K562 (cell line): Measurements from ENCODE around the gene BTLA. TPM values are rescaled to one million over a fixed set of nuclear protein-coding genes. Genes with fewer than 3 reads are reported as not detected.
"Not testable (repeated sequence)": the region's sequence is repeated elsewhere in the genome, so short reads cannot be mapped to it uniquely, and the experiment has no call there.

Experiments
- ATAC-seq: fragments of 200-7000 bp; cut with Tn5 transposase; 3 replicates; pipeline ENCODE4 v1.9.1; 2020; ENCODE audit warnings: moderate library complexity
- BruUV-seq: library from RNA; stranded (reverse); fragments of 400-500 nt; replicated peaks from 2 replicates; lab custom pipeline; 2021; lab: Mats Ljungman, UMichigan
- CTCF ChIA-PET: fragments of 300-600 bp; formaldehyde crosslinking; extraction: SDS; loops from one replicate; lab custom pipeline; 2021; ENCODE audit warnings: low intra/inter-chr PET ratio; lab: Yijun Ruan, JAX
- POLR2A ChIA-PET: fragments of 300-600, 350-650 bp; sonication (Branson Sonifier 250); formaldehyde crosslinking; extraction: SDS; loops from one replicate; lab custom pipeline; 2021; ENCODE audit warnings: antibody characterized with exemption, inconsistent platforms; lab: Yijun Ruan, JAX
- DNase-seq, 4 experiments: peaks; one replicate each; pipeline versions ENCODE4 v3.0.0 to v3.0.0-alpha.2; 2011 to 2018; ENCODE audit warnings: low spot score in 3 of 4, mixed read lengths in 3 of 4; ENCODE audit errors: extremely low read depth in 1 of 4
- FAIRE-seq: peaks from 2 replicates; lab custom pipeline; 2011; peaks lifted over from hg19 to GRCh38; lab: Jason Lieb, UNC
- H2AFZ ChIP-seq: 2 replicates; pipeline ENCODE4 v1.6.0; 2011; ENCODE audit warnings: low read depth, low read length, control low read depth, inconsistent platforms
- H3K27ac ChIP-seq: fragments of 200-600 bp; 3 replicates; pipeline ENCODE4 v1.8.0; 2011; ENCODE audit warnings: low read depth, mild to moderate bottlenecking, control low read depth, inconsistent platforms, low read length, moderate library complexity, mixed read lengths; ENCODE audit errors: extremely low read depth
- H3K27me3 ChIP-seq, 2 experiments: fragments of 300-600 bp in 1 of 2; 2 replicates in 1 of 2; 3 replicates in 1 of 2; pipeline versions ENCODE4 v1.6.0 to v1.8.0; 2011; ENCODE audit warnings: inconsistent platforms in 2 of 2, low read length in 2 of 2, mild to moderate bottlenecking in 1 of 2, mixed read lengths in 1 of 2, moderate library complexity in 1 of 2; ENCODE audit not compliant: control insufficient read depth in 2 of 2, insufficient read depth in 2 of 2
- H3K36me3 ChIP-seq: fragments of 300-600 bp; 3 replicates; pipeline ENCODE4 v1.8.0; 2011; ENCODE audit warnings: mild to moderate bottlenecking, low read length, inconsistent platforms; ENCODE audit not compliant: control insufficient read depth, insufficient read depth
- H3K4me1 ChIP-seq, 2 experiments: fragments of 200-600 bp in 1 of 2; replicated peaks in 1 of 2; 2 replicates in 1 of 2; 3 replicates in 1 of 2; pipeline versions ENCODE4 v1.5.1 to v1.8.0; 2011; ENCODE audit warnings: inconsistent platforms in 2 of 2, low read length in 2 of 2, mild to moderate bottlenecking in 1 of 2, mixed read lengths in 1 of 2, moderate library complexity in 1 of 2; ENCODE audit not compliant: control insufficient read depth in 2 of 2, insufficient read depth in 2 of 2
- H3K4me2 ChIP-seq: 2 replicates; pipeline ENCODE4 v1.6.1; 2011; ENCODE audit warnings: low read length, control low read depth, inconsistent platforms, mixed read lengths; ENCODE audit not compliant: insufficient read depth
- H3K4me3 ChIP-seq: fragments of 200-600 bp; sonication (generic), shearing (Covaris generic); 2 replicates; pipeline ENCODE4 v1.5.1; 2016; ENCODE audit warnings: control low read depth, inconsistent platforms
- H3K79me2 ChIP-seq: fragments of 200-600 bp; 3 replicates; pipeline ENCODE4 v1.8.0; 2011; ENCODE audit warnings: low read length, inconsistent platforms; ENCODE audit not compliant: control insufficient read depth, insufficient read depth
- H3K9ac ChIP-seq, 2 experiments: 2 replicates each; pipeline versions ENCODE4 v1.6.0 to v1.6.1; 2011; ENCODE audit warnings: low read depth in 2 of 2, low read length in 2 of 2, control low read depth in 1 of 2, inconsistent platforms in 1 of 2, mild to moderate bottlenecking in 1 of 2, mixed read lengths in 1 of 2; ENCODE audit not compliant: insufficient read depth in 1 of 2
- H3K9me1 ChIP-seq: one replicate; pipeline ENCODE4 v1.6.0; 2011; ENCODE audit warnings: inconsistent platforms, mild to moderate bottlenecking, low read length, moderate library complexity; ENCODE audit not compliant: control insufficient read depth, insufficient read depth
- H3K9me3 ChIP-seq: replicated peaks from 2 replicates; pipeline ENCODE4 v1.5.1; 2011; ENCODE audit warnings: low read depth, low read length, inconsistent platforms; ENCODE audit not compliant: control insufficient read depth, insufficient read depth
- H4K20me1 ChIP-seq: replicated peaks from 2 replicates; pipeline ENCODE4 v1.6.1; 2011; ENCODE audit warnings: low read length, inconsistent platforms, mixed read lengths; ENCODE audit not compliant: control insufficient read depth, insufficient read depth
- KAT7 ChIP-seq: sonication (generic); formaldehyde crosslinking; IDR thresholded peaks from 2 replicates; pipeline ENCODE4 v1.8.0; 2022; ENCODE audit warnings: missing genetic modification reagents, mild to moderate bottlenecking, borderline replicate concordance
- NRF1 ChIP-seq, 2 experiments: fragments of 450-650 bp; IDR thresholded peaks in 1 of 2; conservative IDR thresholded peaks in 1 of 2; 2 replicates each; pipeline ENCODE4 v1.6.1; 2014; ENCODE audit warnings: mild to moderate bottlenecking in 2 of 2
- WGBS: fragments of 100-300 bp; shearing (Covaris generic); methylation state at CpG from one replicate; pipeline ENCODE4 v1.1.6; 2016; ENCODE audit warnings: low coverage, mixed read lengths; ENCODE audit not compliant: insufficient coverage; ENCODE audit errors: missing lambda C conversion rate; 5-methylcytosine and 5-hydroxymethylcytosine counted together
- in situ Hi-C: fragments of 300-500 bp; cut with MboI; formaldehyde crosslinking; loops from 4 replicates; pipeline ENCODE4 v1.15.0; 2018; ENCODE audit warnings: inconsistent platforms, mixed read lengths
- intact Hi-C: fragments of 100-400 bp; cut with micrococcal nuclease; formaldehyde crosslinking; loops from 2 replicates; pipeline ENCODE4 v1.14.2; 2022
- polyA plus RNA-seq, 8 experiments: library from polyadenylated mRNA; depleted of rRNA in 4 of 8; stranded (reverse) in 5 of 8; unstranded in 3 of 8; fragments of >200 nt; fragmentation: Nextera tagmentation in 2 of 8; fragmentation: Illumina TruSeq in 1 of 8; extraction: Ambion mirVana in 2 of 8; extraction: Trizol in 1 of 8; gene quantifications; 2 replicates each; pipeline versions ENCODE4 v1.2.1 to v1.2.3, GENCODE V29; 2011 to 2014; ENCODE audit warnings: inconsistent platforms in 1 of 8, missing spikeins in 1 of 8
- total RNA-seq, 7 experiments: library from RNA; depleted of rRNA in 6 of 7; stranded (reverse); fragments of >200 nt in 6 of 7; fragmentation: Illumina TruSeq in 2 of 7; extraction: Trizol in 2 of 7; gene quantifications; 2 replicates each; pipeline versions ENCODE4 v1.2.1 to v1.2.3, GENCODE V29; 2011 to 2021; ENCODE audit warnings: low replicate concordance in 1 of 7

BTLA gene
- total and polyA plus RNA-seq, 9 of the 15 experiments (the other 6 are each of a cell fraction or from before 2014, with no cell fraction given) = 0.22 TPM; not detected in 8

DNA sequence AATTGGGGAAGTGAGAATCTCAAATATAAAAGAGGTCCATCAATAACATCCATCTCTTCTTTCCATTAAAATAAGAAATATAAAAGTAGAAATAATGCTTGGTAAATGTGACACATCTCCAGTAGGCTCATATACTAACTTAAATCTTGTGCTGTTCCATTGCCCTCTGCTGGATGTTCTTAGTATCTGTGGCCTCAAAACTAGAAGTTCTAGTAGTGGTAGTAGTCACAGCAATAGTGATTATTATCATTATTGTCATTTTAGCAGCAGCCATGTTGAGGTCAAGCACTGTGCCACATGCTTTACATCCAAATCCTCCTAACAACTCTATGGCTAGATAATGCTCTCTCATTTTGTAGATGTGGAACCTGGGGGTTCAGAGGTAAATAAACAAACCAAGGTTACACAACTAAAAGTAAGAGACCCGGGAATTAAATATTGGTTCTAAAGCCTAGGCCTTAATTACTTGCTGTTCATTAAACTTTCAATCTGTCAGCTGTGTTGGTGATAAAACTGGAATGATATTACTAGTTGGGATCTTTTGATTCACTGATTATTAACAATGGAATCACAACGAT, 20.2 kb upstream of the BTLA start (continued):
- TF ChIP-seq KAT7 (CRISPR knock-in tag) (no peak), NRF1 (conservative IDR thresholded peaks at IDR 0.05 in 1 of 2, IDR thresholded peaks at IDR 0.05 in 1 of 2) (no peak)

DNA sequence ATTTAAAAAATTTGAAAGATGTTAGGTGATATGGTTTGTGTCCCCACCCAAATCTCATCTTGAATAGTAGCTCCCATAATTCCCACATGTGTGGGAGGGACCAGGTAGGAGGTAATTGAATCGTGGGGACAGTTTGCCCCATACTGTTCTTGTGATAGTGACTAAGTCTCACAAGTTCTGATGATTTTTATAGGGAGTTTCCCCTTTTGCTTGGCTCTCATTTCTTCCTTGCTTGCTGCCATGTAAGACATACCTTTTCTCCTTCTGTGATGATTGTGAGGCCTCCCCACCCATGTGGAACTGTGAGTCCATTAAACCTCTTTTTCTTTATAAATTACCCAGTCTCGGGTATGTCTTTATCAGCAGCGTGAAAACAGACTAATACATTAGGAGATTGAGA, 19.7 kb upstream of the BTLA start:
- ATAC-seq, H3K4me1 ChIP-seq, H3K9ac ChIP-seq, POLR2A ChIA-PET, H3K79me2 ChIP-seq, FAIRE-seq, H3K4me2 ChIP-seq, H3K9me3 ChIP-seq, H2AFZ ChIP-seq, H3K27ac ChIP-seq, DNase-seq, H3K4me3 ChIP-seq, H4K20me1 ChIP-seq, CTCF ChIA-PET, H3K36me3 ChIP-seq, BruUV-seq, H3K27me3 ChIP-seq, H3K9me1 ChIP-seq: not testable (repeated sequence)
- 19% methylated on average over 3 of the region's 3 CpGs for WGBS
- in situ Hi-C loops (loop anchor here (25.0 kb wide), 2 partner anchors 207 to 407 kb away; no protein-coding TSS in a partner anchor), intact Hi-C loops (loop anchor here (1.0 to 5.0 kb wide), 4 partner anchors 192 to 407 kb away; no protein-coding TSS in a partner anchor)
